CD14-positive monocyte (primary cell): ENCODE results near the gene NME2. TPM values are rescaled to one million over a fixed set of nuclear protein-coding genes. Genes with fewer than 3 reads are reported as not detected.

Experiments used
- DNase-seq, 3 donors: peaks; one replicate each; pipeline ENCODE4 v3.0.0-alpha.2; 2011 to 2022
- H2AFZ ChIP-seq: 2 replicates; pipeline ENCODE4 v1.6.0; 2012; ENCODE audit warnings: mild to moderate bottlenecking, low read depth, low read length, inconsistent platforms; ENCODE audit not compliant: insufficient read depth, poor library complexity, severe bottlenecking
- H3K27ac ChIP-seq, 2 donors: 1 replicate in 1 of 2; 2 replicates in 1 of 2; pipeline ENCODE4 v1.5.1; 2012 to 2013; ENCODE audit warnings: low read length in 2 of 2, control low read depth in 1 of 2, inconsistent platforms in 1 of 2, low read depth in 1 of 2, mild to moderate bottlenecking in 1 of 2
- H3K27me3 ChIP-seq, 2 donors: one replicate each; pipeline versions ENCODE4 v1.6.0 to v1.6.1; 2011 to 2013; ENCODE audit warnings: low read length in 2 of 2; ENCODE audit not compliant: control insufficient read depth in 2 of 2, insufficient read depth in 2 of 2
- H3K36me3 ChIP-seq, 2 donors: replicated peaks in 1 of 2; 1 replicate in 1 of 2; 2 replicates in 1 of 2; pipeline versions ENCODE4 v1.5.1 to v1.6.1; 2012 to 2013; ENCODE audit warnings: low read length in 2 of 2, control low read depth in 1 of 2, inconsistent platforms in 1 of 2, mild to moderate bottlenecking in 1 of 2; ENCODE audit not compliant: insufficient read depth in 2 of 2, control insufficient read depth in 1 of 2
- H3K4me1 ChIP-seq, 2 donors: 1 replicate in 1 of 2; 2 replicates in 1 of 2; pipeline versions ENCODE4 v1.5.1 to v1.6.1; 2012 to 2013; ENCODE audit warnings: low read length in 2 of 2, control low read depth in 1 of 2, inconsistent platforms in 1 of 2, mild to moderate bottlenecking in 1 of 2, moderate library complexity in 1 of 2; ENCODE audit not compliant: insufficient read depth in 2 of 2, control insufficient read depth in 1 of 2
- H3K4me2 ChIP-seq: replicated peaks from 2 replicates; pipeline ENCODE3; 2012; ENCODE audit warnings: low read length, moderate library complexity, mild to moderate bottlenecking; ENCODE audit not compliant: poor library complexity, severe bottlenecking; ENCODE audit errors: extremely low read depth
- H3K4me3 ChIP-seq, 3 experiments: fragments of 200-600 bp in 1 of 3; sonication (generic) in 1 of 3; replicated peaks in 1 of 3; 1 replicate in 2 of 3; 2 replicates in 1 of 3; pipeline ENCODE4 v1.5.1; 2011 to 2013; ENCODE audit warnings: low read length in 3 of 3, mild to moderate bottlenecking in 3 of 3, control low read depth in 2 of 3, low read depth in 2 of 3, inconsistent platforms in 1 of 3, moderate library complexity in 1 of 3
- H3K79me2 ChIP-seq: 2 replicates; pipeline ENCODE4 v1.6.0; 2012; ENCODE audit warnings: mild to moderate bottlenecking, control low read depth, inconsistent platforms, low read length, moderate library complexity; ENCODE audit not compliant: insufficient read depth
- H3K9ac ChIP-seq: 2 replicates; pipeline ENCODE4 v1.6.0; 2017; ENCODE audit warnings: low read length, mild to moderate bottlenecking; ENCODE audit not compliant: insufficient read depth, poor library complexity, severe bottlenecking
- H3K9me3 ChIP-seq, 2 donors: replicated peaks in 1 of 2; 1 replicate in 1 of 2; 2 replicates in 1 of 2; pipeline versions ENCODE4 v1.5.1 to v1.6.1; 2012 to 2013; ENCODE audit warnings: low read length in 2 of 2, control low read depth in 1 of 2; ENCODE audit not compliant: control insufficient read depth in 1 of 2, insufficient read depth in 1 of 2
- H4K20me1 ChIP-seq: 2 replicates; pipeline ENCODE4 v1.6.0; 2012; ENCODE audit warnings: mild to moderate bottlenecking, low read length, control low read depth, moderate library complexity; ENCODE audit not compliant: insufficient read depth
- H3K27ac Mint-ChIP-seq, 7 donors: one replicate each; pipeline ENCODE4 v1.8.0; 2020; ENCODE audit warnings: mild to moderate bottlenecking in 7 of 7, mixed read lengths in 7 of 7, moderate library complexity in 6 of 7, inconsistent platforms in 2 of 7
- H3K27me3 Mint-ChIP-seq, 3 donors: one replicate each; pipeline ENCODE4 v1.8.0; 2021 to 2022; ENCODE audit warnings: low read depth in 3 of 3, mild to moderate bottlenecking in 3 of 3, mixed read lengths in 3 of 3, moderate library complexity in 3 of 3, inconsistent platforms in 1 of 3
- H3K36me3 Mint-ChIP-seq, 2 donors: one replicate each; pipeline ENCODE4 v1.8.0; 2020; ENCODE audit warnings: mixed read lengths in 2 of 2, inconsistent platforms in 1 of 2, mild to moderate bottlenecking in 1 of 2
- H3K4me1 Mint-ChIP-seq: one replicate; pipeline ENCODE4 v1.8.0; 2020; ENCODE audit warnings: mild to moderate bottlenecking, mixed read lengths
- H3K4me3 Mint-ChIP-seq, 2 donors: one replicate each; pipeline ENCODE4 v1.8.0; 2020; ENCODE audit warnings: mild to moderate bottlenecking in 2 of 2, mixed read lengths in 2 of 2, moderate library complexity in 1 of 2
- H3K9me3 Mint-ChIP-seq, 7 donors: one replicate each; pipeline ENCODE4 v1.8.0; 2020 to 2022; ENCODE audit warnings: mixed read lengths in 7 of 7, mild to moderate bottlenecking in 6 of 7, moderate library complexity in 6 of 7, inconsistent platforms in 2 of 7
- CTCF ChIP-seq: fragments of 200-600 bp; IDR thresholded peaks from one replicate; pipeline ENCODE4 v1.8.0; 2022; ENCODE audit warnings: antibody characterized with exemption, mild to moderate bottlenecking
- WGBS: methylation state at CpG from one replicate; pipeline ENCODE4 v1.1.5; 2013; ENCODE audit warnings: missing lambda C conversion rate; ENCODE audit not compliant: insufficient coverage; 5-methylcytosine and 5-hydroxymethylcytosine counted together
- intact Hi-C, 2 donors: fragments of 100-400 bp; cut with micrococcal nuclease; formaldehyde crosslinking; loops; one replicate each; pipeline versions ENCODE4 v1.15.0 to v1.15.1; 2023
- polyA plus RNA-seq, 3 donors: library from polyadenylated mRNA; depleted of rRNA in 1 of 3; unstranded in 2 of 3; stranded (reverse) in 1 of 3; fragments of 300-500 nt in 2 of 3; fragments of >200 nt in 1 of 3; fragmentation: Illumina TruSeq in 2 of 3; gene quantifications; 1 replicate in 2 of 3; 2 replicates in 1 of 3; pipeline ENCODE4 v1.2.3, GENCODE V29; 2012 to 2021

NME2 gene
- polyA plus RNA-seq, 3 donors: 240 to 307 (median 259) TPM

GRCh38 chr17:51180486-51180885, 14.3 kb downstream of the NME2 start:
- Histone ChIP-seq H4K20me1 (no peaks in the 10 kb centered on the region), H3K79me2 (no peaks in the 10 kb centered on the region), H3K27ac (no peak overlapping the region), H3K27me3 (no peaks in the 10 kb centered on the region), H3K4me2 (no peak overlapping the region), H3K9me3 (no peaks in the 10 kb centered on the region), H3K4me1 (no peaks in the 10 kb centered on the region), H3K36me3 (peaks cover 46 to 67% of the 10 kb centered on the region in 2 donors), H2AFZ (no peak overlapping the region), H3K4me3 (no peak overlapping the region), H3K9ac (no peak overlapping the region)
- H3K9me3 Mint-ChIP-seq: peaks cover 0 to 2% (median 0%) of the 10 kb centered on the region in 7 donors
- peak overlapping the region in 1 of 7 donors; percentile 41 for H3K27ac Mint-ChIP-seq
- no peak for DNase-seq
- TF ChIP-seq CTCF: no peak
- WGBS: no CpG with 5 or more reads among the region's 5 CpGs
- no peak overlapping the region for H3K4me3 Mint-ChIP-seq
- H3K4me1 Mint-ChIP-seq: no peaks in the 10 kb centered on the region
- H3K36me3 Mint-ChIP-seq: peaks cover 43 to 66% of the 10 kb centered on the region in 2 donors
- H3K27me3 Mint-ChIP-seq: no peaks in the 10 kb centered on the region
- intact Hi-C loops: no loop called here

- H3K4me3 Mint-ChIP-seq: no peak overlapping the region
Observed at GRCh38 chr17:51184124-51184523, 17.9 kb downstream of the NME2 start.

More at GRCh38 chr17:51184124-51184523, 17.9 kb downstream of the NME2 start:
- Histone ChIP-seq H3K27me3 (no peaks in the 10 kb centered on the region), H3K9me3 (no peaks in the 10 kb centered on the region), H2AFZ (no peak overlapping the region), H3K36me3 (peaks cover 52 to 89% of the 10 kb centered on the region in 2 donors), H3K4me2 (no peak overlapping the region), H3K4me1 (no peaks in the 10 kb centered on the region), H3K27ac (no peak overlapping the region), H4K20me1 (no peaks in the 10 kb centered on the region), H3K79me2 (no peaks in the 10 kb centered on the region), H3K9ac (no peak overlapping the region), H3K4me3 (no peak overlapping the region)
- Mint-ChIP-seq H3K36me3 (peaks cover 58 to 78% of the 10 kb centered on the region in 2 donors), H3K4me1 (no peaks in the 10 kb centered on the region), H3K27me3 (no peaks in the 10 kb centered on the region), H3K9me3 (peaks cover 0 to 2% (median 0%) of the 10 kb centered on the region in 7 donors), H3K27ac (no peak overlapping the region)
- no peak for TF ChIP-seq CTCF
- no peak for DNase-seq
- intact Hi-C loops: no loop called here
- WGBS: no CpG with 5 or more reads among the region's 1 CpG
